Measurements from ENCODE around the gene CARMIL1. TPM values are rescaled to one million over a fixed set of nuclear protein-coding genes. Genes with fewer than 3 reads are reported as not detected.
A peak's percentile ranks its signal among the peaks of the same experiment; 100 is the strongest.

The CARMIL1 gene
- total and polyA plus RNA-seq, 12 donors = 9.2 to 36.2 (median 14.5) TPM

GRCh38 chr6:25397406-25397805 is 118.2 kb downstream of the CARMIL1 start:
- Histone ChIP-seq H3K4me3 (no peak overlapping the region), H3K36me3 (replicated peaks in 1 of 2) (no peaks in the 10 kb centered on the region), H3K27ac (no peak overlapping the region), H3K4me1 (replicated peaks in 1 of 2) (peaks cover 0 to 11% of the 10 kb centered on the region in 2 donors), H3K9me3 (replicated peaks in 1 of 3) (no peaks in the 10 kb centered on the region), H3K27me3 (no peaks in the 10 kb centered on the region)
- intact Hi-C loops (cut with DNase I) = no loop called here
- DNase-seq = no peak
- 92 to 96% (median 95%) methylated on average over 2 of the region's 2 CpGs for WGBS, 4 donors
- TF ChIP-seq POLR2A (IDR thresholded peaks at IDR 0.05) (no peak), CTCF (IDR thresholded peaks at IDR 0.05) (no peak)

- peaks cover 0 to 21% of the 10 kb centered on the region in 2 donors for H3K4me1 ChIP-seq (replicated peaks in 1 of 2)
- no peak for TF ChIP-seq POLR2A (IDR thresholded peaks at IDR 0.05)
- TF ChIP-seq CTCF (IDR thresholded peaks at IDR 0.05) = no peak
- intact Hi-C loops (cut with DNase I) = no loop called here
- no peak overlapping the region for H3K4me3 ChIP-seq
- DNase-seq = no peak
- H3K9me3 ChIP-seq (replicated peaks in 1 of 3) = no peaks in the 10 kb centered on the region
- WGBS, 4 donors = 91 to 97% (median 94%) methylated on average over 5 of the region's 5 CpGs
- no peaks in the 10 kb centered on the region for H3K36me3 ChIP-seq (replicated peaks in 1 of 2)
- H3K27me3 ChIP-seq = no peaks in the 10 kb centered on the region
- H3K27ac ChIP-seq = no peak overlapping the region
These were observed 120.7 kb downstream of the CARMIL1 start for GRCh38 chr6:25399885-25400284.

GRCh38 chr6:25401711-25402110 is 122.5 kb downstream of the CARMIL1 start:
- 28 to 49% (median 35%) methylated on average over 5 of the region's 5 CpGs for WGBS, 4 donors
- intact Hi-C loops (cut with DNase I) = no loop called here
- Histone ChIP-seq H3K27me3 (no peaks in the 10 kb centered on the region), H3K36me3 (replicated peaks in 1 of 2) (no peaks in the 10 kb centered on the region), H3K4me3 (no peak overlapping the region), H3K9me3 (replicated peaks in 1 of 3) (no peaks in the 10 kb centered on the region), H3K4me1 (replicated peaks in 1 of 2) (peaks cover 0 to 33% of the 10 kb centered on the region in 2 donors), H3K27ac (no peak overlapping the region)
- peak in 6 of 7 donors; percentile 43 to 79 (median 54) for DNase-seq
- TF ChIP-seq CTCF (IDR thresholded peaks at IDR 0.05) (no peak), POLR2A (IDR thresholded peaks at IDR 0.05) (no peak)

- H3K36me3 ChIP-seq (replicated peaks in 1 of 2) = no peaks in the 10 kb centered on the region
- no peak overlapping the region for H3K27ac ChIP-seq
- no peaks in the 10 kb centered on the region for H3K27me3 ChIP-seq
- TF ChIP-seq POLR2A (IDR thresholded peaks at IDR 0.05) = no peak
- no peak for TF ChIP-seq CTCF (IDR thresholded peaks at IDR 0.05)
- intact Hi-C loops (cut with DNase I) = no loop called here
- DNase-seq = no peak
- no peak overlapping the region for H3K4me3 ChIP-seq
- 48 to 77% (median 58%) methylated on average over 4 of the region's 4 CpGs for WGBS, 4 donors
- H3K4me1 ChIP-seq (replicated peaks in 1 of 2) = peaks cover 0 to 33% of the 10 kb centered on the region in 2 donors
- H3K9me3 ChIP-seq (replicated peaks in 1 of 3) = no peaks in the 10 kb centered on the region
These were observed 123.0 kb downstream of the CARMIL1 start for GRCh38 chr6:25402125-25402524.
